Smooth muscle cell (in vitro differentiated cells): ENCODE results near the gene PRM2. TPM values are rescaled to one million over a fixed set of nuclear protein-coding genes. Genes with fewer than 3 reads are reported as not detected.

Experiments used
- DNase-seq: peaks from one replicate; lab custom pipeline; 2025; ENCODE audit not compliant: unreplicated experiment; lab: John Stamatoyannopoulos, UW
- H2AFZ ChIP-seq: fragments of 200-600 bp; sonication (generic); 2 replicates; pipeline ENCODE4 v1.6.0; 2016; ENCODE audit warnings: antibody characterized with exemption, low read depth, mild to moderate bottlenecking
- H3F3A ChIP-seq: fragments of 200-600 bp; sonication (generic); 2 replicates; pipeline ENCODE4 v1.6.0; 2017; ENCODE audit warnings: antibody characterized with exemption, low read depth
- H3K27ac ChIP-seq: fragments of 200-600 bp; sonication (generic); 2 replicates; pipeline ENCODE4 v1.5.1; 2016; ENCODE audit warnings: low read depth, mild to moderate bottlenecking
- H3K27me3 ChIP-seq: fragments of 200-600 bp; sonication (generic); 2 replicates; pipeline ENCODE4 v1.6.1; 2016; ENCODE audit warnings: low read depth, mild to moderate bottlenecking
- H3K36me3 ChIP-seq: fragments of 200-600 bp; sonication (generic); 2 replicates; pipeline ENCODE4 v1.5.1; 2016; ENCODE audit warnings: low read depth
- H3K4me1 ChIP-seq: fragments of 200-600 bp; sonication (generic); 2 replicates; pipeline ENCODE4 v1.5.1; 2016; ENCODE audit warnings: low read depth
- H3K4me2 ChIP-seq: fragments of 200-600 bp; sonication (generic); 2 replicates; pipeline ENCODE4 v1.6.0; 2016; ENCODE audit warnings: mild to moderate bottlenecking
- H3K4me3 ChIP-seq: fragments of 200-600 bp; sonication (generic); 2 replicates; pipeline ENCODE4 v1.5.1; 2016; ENCODE audit warnings: mild to moderate bottlenecking
- H3K79me2 ChIP-seq: fragments of 200-600 bp; sonication (generic); 2 replicates; pipeline ENCODE4 v1.6.0; 2016; ENCODE audit warnings: low read depth, mild to moderate bottlenecking
- H3K9ac ChIP-seq: fragments of 200-600 bp; sonication (generic); 2 replicates; pipeline ENCODE4 v1.6.0; 2016; ENCODE audit warnings: low read depth
- H3K9me3 ChIP-seq: fragments of 200-600 bp; sonication (generic); replicated peaks from 2 replicates; pipeline ENCODE4 v1.5.1; 2016; ENCODE audit warnings: low read depth
- H4K20me1 ChIP-seq: fragments of 200-600 bp; sonication (generic); 2 replicates; pipeline ENCODE4 v1.6.0; 2016; ENCODE audit warnings: low read depth
- CTCF ChIP-seq: fragments of 200-600 bp; sonication (generic); IDR thresholded peaks from 2 replicates; pipeline ENCODE4 v1.5.1; 2017; ENCODE audit warnings: borderline replicate concordance, mild to moderate bottlenecking, antibody characterized with exemption; ENCODE audit not compliant: insufficient read depth, poor library complexity, severe bottlenecking
- WGBS: methylation state at CpG from one replicate; pipeline ENCODE4 v1.1.7; 2016; ENCODE audit warnings: low lambda C conversion rate; 5-methylcytosine and 5-hydroxymethylcytosine counted together
- polyA plus RNA-seq: library from polyadenylated mRNA; unstranded; fragments of >200 nt; fragmentation: Nextera tagmentation; extraction: Ambion mirVana; gene quantifications from 2 replicates; pipeline ENCODE4 v1.2.1, GENCODE V29; 2016
- total RNA-seq: library from RNA; depleted of rRNA; stranded (reverse); fragments of >200 nt; gene quantifications from 2 replicates; pipeline ENCODE4 v1.2.3, GENCODE V29; 2014

The PRM2 gene
- total and polyA plus RNA-seq, 2 experiments from 2014 or later: not detected

DNA sequence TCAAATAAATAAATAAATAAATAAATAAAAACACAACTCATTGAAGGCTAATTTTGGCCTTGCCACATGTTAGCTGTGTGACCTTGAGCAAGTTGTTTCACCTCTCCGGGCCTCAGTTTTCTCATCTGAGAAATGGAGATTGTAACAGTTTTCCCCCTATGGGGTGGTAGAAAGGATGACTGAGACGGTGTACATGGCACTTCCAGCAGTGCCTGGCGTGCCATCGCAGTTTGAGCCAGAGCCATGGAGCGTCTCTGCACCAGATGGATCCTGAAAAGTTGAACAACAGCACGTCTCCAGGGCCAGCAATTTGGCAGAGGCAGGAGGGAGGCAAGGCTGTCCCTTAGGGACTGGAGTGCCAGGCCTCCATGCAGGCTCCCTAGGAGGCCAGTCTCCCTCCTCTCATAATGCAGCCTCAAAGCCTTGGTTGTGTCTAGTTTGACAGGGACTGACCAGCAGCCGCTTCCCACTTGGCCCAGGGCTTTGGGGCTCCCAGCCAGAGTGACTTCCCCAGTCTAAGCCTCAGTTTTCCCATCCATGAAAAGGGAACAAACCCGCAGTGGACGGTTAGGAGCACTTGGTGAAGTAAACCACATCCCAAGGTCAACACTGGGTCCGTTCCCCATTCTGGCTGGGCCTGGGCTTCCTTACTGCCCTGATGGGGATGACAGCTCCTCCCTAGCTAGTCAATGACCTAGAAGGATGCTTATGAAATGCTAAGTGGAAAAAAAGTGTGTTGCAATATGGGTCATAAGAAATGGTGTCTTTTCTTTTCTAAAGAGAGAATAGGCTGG lies 39.6 kb downstream of the PRM2 start:
- Histone ChIP-seq H3K36me3 (no peaks in the 10 kb centered on the region), H3K4me3 (no peak overlapping the region), H3F3A (no peaks in the 10 kb centered on the region), H3K79me2 (no peaks in the 10 kb centered on the region), H3K27me3 (no peaks in the 10 kb centered on the region), H3K4me1 (no peaks in the 10 kb centered on the region), H3K9me3 (no peaks in the 10 kb centered on the region), H2AFZ (no peak overlapping the region), H4K20me1 (no peaks in the 10 kb centered on the region), H3K27ac (no peak overlapping the region), H3K9ac (no peak overlapping the region), H3K4me2 (no peak overlapping the region)
- no peak for DNase-seq
- TF ChIP-seq CTCF: no peak
- 87% methylated on average over 10 of the region's 10 CpGs for WGBS

- Histone ChIP-seq H3K79me2 (no peaks in the 10 kb centered on the region), H2AFZ (no peak overlapping the region), H3K4me3 (no peak overlapping the region), H3F3A (no peaks in the 10 kb centered on the region), H3K4me2 (no peak overlapping the region), H3K27me3 (no peaks in the 10 kb centered on the region), H4K20me1 (no peaks in the 10 kb centered on the region), H3K9me3 (no peaks in the 10 kb centered on the region), H3K27ac (no peak overlapping the region), H3K4me1 (no peaks in the 10 kb centered on the region), H3K9ac (no peak overlapping the region), H3K36me3 (no peaks in the 10 kb centered on the region)
- TF ChIP-seq CTCF: no peak
- WGBS: 96% methylated on average over 5 of the region's 5 CpGs
- DNase-seq: no peak
These were observed 40.6 kb downstream of the PRM2 start for GRCh38 chr16:11235703-11235991.

DNA sequence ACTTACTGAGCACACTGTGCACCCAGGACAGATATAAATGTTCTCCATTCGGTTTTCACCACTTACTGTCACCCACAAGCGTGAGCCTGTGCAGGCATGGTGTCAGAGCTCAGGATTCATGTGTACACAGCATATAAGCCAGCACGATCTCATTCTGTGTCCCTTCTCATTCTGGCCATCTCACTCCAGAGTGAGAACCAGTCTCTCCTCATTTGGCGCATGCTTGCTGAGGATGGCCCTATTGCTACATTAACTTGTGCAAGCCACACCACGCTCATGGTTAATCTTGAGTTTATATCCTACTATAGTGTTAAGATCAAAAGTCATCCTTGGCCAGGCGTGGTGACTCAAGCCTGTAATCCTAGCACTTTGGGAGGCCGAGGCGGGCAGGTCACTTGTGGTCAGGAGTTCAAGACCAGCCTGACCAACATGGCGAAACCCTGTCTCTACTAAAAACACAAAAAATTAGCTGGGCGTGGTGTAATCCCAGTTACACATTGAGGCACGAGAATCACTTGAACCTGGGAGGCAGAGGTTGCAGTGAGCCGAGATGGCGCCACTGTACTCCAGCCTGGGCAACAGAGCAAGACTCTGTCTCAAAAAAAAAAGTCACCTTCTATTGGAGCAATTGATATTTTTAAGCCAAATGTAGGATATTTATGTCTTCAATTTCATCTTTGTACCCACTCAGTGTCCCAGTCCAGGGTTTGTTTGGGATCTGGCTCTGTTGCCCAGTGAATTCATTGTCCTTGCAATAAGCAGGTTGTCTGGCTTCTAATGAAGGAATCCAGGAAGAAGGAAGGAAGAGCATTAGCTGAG lies 41.2 kb downstream of the PRM2 start:
- Histone ChIP-seq H3K4me2 (no peak overlapping the region), H4K20me1 (no peaks in the 10 kb centered on the region), H3K27me3 (no peaks in the 10 kb centered on the region), H3K9me3 (no peaks in the 10 kb centered on the region), H3K9ac (no peak overlapping the region), H3K4me3 (no peak overlapping the region), H3K4me1 (no peaks in the 10 kb centered on the region), H3K79me2 (no peaks in the 10 kb centered on the region), H3K36me3 (no peaks in the 10 kb centered on the region), H2AFZ (no peak overlapping the region), H3F3A (no peaks in the 10 kb centered on the region), H3K27ac (no peak overlapping the region)
- DNase-seq: no peak
- no peak for TF ChIP-seq CTCF
- WGBS: 83% methylated on average over 13 of the region's 13 CpGs
